NOMO-1 (cell line): ENCODE data around the gene ZFP92.

Experiments
- DNase-seq, 2 experiments: peaks; one replicate each; lab custom pipeline; 2025; ENCODE audit not compliant: unreplicated experiment in 2 of 2; lab: John Stamatoyannopoulos, UW

ZFP92 gene

DNA sequence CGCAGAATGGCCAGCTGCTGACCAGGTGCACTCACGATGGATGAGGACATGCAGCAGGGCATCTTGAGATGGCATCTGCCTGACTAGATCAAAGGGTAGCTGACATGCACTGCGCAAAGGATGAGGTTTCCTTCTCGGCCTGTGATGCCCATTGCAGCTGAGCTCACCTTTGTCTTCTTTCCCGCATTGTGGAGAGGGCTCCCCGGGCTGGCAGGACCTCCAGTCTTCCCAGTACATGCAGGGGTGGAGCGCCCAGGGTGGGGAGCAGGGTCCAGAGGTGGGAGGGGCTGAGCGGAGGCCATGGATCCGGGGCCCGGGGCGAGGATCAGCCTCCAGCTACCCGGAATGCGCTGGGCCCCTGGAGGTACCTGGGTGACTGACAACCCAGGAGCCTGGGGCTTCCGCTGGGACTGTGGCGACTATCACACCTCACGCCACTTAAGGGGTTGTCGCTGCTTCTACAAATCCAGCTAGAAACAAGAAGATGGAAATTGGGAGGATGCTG lies 22.6 kb downstream of the ZFP92 start:
- DNase-seq, result no peak

DNA sequence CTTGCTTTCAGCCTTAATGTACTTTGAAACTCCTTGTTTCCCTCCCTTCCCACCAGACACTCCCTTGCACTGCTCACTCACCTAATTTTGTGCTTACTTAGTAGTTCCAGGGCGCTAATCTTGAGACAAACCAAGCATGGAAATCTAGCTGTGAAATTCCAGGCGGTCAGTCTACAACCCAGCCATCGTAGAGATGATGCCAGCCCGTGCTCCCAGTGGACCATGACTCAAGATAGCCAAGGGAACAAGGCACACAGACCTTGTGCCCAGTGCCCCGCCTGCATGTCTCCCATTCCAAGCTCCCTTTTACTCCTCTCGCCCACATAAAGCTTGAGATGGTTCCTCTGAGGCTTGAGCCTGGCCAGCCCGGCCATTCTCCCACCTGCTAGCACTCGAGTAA lies 23.5 kb downstream of the ZFP92 start:
- DNase-seq, result no peak

DNA sequence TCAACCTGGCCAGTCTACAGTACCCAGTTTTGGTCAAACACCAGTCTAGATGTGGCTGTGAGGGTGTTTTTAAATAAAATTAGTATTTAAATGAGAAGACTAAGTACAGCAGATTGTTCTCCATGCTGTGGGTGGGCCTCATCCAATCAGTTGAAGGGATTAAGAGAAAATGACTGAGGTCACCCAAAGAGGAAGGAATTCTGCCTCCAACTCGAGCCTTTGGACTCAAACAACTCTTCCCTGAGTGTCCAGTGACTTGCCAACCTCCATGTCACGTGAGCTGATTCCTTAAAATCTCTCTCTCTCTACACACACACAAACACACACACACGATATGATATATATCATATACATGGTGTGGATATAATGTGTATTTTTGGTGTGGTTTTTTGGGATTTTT lies 24.6 kb downstream of the ZFP92 start:
- no peak for DNase-seq

DNA sequence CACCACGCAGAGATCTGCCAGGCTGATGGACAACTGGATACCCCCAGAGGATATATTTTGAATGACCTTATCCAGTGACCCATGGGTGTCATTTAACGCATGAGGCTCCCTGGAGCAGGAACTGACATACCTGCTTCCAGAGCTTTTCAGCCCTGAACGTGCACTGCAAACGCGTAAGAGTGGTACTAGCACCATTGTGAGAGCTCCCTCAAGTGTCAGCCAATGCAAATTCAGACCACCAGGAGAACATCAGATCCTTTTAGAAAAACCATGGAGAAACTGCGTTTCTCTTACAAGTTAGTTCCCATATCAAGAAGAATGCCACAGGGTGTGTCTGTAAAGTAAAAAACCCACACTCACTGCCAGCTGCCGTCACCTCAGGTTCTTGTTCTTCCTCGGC lies 27.3 kb downstream of the ZFP92 start:
- DNase-seq, result peak in 1 of 2 experiments; percentile 22

DNA sequence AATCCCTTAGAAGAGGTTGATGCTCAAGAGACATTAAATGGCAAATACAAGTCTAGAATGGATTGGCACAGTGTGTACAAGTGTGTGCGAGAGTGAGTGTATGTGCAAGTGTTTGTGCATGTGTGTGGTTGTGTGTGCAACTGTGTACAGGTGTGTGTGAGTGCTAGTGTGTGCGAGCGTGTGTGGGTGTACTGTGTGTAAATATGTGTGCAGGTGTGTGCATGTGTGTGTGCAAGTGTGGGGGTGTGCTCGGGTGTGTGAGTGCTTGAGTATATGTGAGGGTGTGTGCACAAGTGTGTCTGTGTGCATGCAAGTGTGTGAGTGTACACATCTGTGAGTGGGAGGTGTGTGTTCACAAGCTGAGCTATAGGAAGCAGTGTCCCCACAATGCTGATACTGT lies 28.7 kb downstream of the ZFP92 start:
- DNase-seq, result no peak

DNA sequence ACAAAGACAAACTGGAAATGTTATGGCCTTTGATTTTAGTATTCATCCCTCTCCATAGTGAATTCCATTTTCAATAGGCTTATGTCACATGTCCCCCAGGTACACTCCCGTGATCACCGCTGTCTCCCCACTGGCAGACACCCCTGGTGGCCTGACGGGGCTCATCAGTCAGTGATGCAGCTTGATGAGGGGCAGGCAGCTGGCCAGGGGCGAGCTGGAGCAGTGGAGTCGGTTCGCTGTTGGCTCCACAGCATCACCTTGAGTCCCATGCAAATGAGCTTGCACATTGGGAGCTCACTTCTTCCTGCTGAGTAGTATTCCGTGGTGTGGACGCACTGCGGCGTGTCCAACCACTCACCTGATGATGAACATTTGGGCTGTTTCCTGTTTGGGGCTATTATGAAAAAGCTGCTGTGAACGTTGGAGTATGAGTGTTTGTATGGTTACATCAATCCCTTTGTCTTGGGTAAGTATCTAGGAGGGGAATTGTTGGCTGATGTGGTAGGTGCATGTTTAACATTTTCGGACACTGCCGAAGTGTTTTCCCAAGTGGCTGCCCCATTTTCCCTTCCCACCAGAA lies 29.4 kb downstream of the ZFP92 start:
- no peak for DNase-seq

DNA sequence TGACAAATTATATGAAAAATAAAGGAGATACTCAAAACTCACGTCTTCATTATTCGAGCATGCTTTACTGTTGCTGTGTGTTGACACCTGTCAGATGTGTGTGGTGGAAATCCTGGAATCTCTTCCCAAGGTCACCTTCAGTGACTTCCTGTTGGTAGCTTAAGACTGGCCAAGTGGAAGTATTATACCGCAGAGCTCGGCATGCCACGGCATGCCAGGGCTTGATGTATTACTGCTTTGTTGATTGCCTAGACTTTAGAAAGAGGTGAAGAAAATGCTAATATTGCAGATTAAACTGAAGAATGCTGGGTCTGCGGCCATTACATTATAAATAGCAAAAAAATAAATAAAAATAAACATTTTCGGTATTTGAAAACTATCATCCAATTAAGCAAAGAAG lies 30.0 kb downstream of the ZFP92 start:
- no peak for DNase-seq

DNA sequence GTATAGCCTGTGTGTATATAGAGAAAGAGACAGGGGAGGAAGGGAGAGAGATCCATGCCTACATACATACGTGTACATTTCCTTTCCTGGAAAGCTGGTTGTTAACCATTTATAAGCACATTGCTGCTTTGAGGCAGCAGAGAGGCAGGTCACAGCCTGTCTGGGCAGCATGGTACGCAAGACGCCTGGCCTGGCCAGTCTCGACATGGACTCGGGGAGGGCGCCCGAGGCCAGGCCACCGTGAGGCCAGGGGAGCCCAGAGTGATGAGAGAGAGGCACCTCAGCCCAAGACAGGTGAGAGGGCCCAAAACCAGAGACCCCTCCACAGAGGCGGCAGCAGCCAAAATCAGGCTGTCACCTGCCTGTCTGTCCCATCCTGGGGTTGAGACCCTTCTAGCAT lies 30.7 kb downstream of the ZFP92 start:
- DNase-seq, result no peak

DNA sequence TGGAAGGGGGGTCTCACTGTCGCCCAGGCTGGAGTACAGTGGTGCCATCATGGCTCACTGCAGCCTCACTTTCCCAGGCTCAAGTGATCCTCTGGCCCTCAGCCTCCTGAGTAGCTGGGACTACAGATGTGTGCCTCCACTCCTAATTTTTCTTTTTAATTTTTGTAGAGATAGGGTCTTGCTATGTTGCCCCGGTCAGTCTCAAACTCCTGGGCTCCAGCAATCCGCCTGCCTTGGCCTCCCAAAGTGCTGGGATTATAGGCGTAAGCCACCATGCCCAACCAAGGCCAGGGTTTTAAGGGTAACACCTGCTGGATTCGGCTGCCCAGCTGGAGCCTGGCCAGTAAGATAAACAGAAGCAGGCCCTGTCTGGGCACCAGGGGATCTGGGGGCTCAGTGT lies 31.2 kb downstream of the ZFP92 start:
- DNase-seq, result no peak

DNA sequence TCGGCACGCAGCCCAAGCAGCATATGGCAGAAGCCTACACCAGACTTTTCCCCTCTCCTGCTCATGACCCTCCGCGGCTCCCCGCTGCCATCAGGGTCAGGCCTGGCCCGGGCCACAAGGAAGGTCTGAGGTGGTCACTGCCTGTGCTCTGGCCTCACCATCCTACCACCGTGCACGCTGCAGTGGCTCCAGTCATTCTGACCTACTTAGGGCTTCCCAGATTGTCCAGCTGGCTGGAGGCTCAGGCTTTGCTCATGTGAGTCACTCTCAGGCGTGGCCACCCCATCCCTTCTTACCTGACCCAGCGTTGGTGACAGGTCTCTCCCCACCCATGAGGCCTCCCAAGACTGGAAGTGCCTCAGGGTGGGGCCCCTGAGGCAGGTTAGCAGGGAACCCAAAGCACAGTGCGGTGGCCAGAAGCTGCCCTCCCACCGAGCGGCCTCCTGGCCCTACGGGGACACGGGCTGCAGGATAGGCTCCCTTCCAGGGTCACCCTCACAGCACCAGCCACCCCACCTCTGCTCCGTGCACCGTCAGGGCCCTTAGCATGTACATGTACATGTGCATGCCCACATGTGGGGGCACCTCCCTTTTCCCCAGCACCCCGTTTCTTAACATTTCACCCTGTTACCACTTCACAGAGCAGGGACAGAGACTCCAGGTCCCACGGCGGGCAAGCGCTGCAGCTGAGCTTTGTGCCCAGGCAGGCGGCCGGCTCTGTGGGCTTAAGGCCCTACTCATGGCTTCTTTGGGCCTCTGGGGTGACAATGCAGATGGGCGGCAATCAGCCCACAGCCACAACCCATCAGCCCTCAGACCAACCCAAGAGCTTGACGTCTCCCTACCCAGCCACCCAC lies 32.4 kb downstream of the ZFP92 start:
- DNase-seq, result no peak

DNA sequence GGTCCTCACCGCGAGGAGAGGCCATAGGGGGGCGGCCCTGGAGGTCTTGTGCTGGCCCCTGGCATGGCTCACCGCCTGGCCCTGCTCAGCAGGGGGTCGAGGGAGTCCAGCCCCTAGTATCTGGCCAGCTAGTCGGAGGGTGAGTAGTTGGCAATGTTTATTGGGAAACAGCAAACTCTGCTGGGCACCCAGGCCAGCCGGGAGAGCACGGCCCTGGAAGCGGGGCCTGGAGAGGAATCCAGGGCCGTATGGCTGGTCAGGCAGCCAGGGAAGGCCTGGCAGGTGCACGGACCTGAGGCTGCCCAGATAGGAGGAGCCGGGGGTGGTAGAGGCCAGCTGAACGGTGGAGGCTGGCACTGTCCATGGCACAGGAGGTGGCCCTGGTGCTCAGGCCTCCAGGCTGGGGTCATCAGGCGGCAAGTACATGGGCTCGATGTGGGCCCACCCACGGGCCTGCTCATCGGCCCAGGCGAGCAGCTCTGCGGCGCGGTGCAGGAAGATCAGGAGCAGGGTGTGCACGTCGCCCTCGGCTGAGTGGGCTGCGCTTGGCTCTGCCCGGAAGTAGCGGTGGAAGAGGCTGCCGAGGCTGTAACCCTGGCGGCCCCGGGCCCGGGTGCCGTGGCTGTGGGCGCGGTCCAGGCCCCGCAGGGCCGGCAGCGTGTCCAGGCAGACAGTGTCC lies 33.2 kb downstream of the ZFP92 start:
- DNase-seq, result no peak

DNA sequence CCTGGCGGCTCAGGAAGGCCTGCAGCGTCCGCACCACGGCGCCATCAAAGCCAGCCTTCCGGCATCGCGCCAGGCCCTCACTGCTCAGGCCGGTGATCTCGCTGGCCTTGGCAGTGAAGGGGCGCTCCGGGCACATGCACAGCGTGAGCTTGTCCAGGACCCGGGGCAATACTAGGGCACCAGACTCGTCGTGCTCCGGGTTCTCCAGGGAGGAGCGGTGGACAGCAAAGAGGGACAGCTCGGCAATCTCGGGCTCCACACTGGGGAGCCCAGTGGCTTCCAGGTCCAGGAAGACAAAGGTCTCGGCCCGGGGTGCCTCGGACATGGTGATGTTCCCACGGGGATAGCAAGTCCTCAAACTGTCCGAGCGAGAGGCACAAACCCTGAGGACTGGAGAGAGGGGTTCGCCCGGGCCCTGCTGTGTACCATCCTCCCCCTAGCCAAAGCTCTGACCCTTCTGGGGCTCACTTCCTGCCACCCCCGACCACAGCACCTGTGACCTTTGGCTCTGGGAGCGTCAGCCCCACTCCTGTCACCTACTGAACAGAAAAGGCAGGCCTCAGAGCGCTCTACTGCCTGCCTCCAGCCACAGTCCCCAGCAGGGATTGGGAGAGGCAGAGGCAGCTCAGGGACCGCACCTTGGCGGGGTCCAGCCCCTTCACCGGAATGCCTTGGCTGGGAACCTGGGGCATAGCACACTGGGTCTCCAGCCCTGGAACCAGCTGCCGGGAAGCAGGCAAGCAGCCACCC lies 34.0 kb downstream of the ZFP92 start:
- DNase-seq, result no peak

DNA sequence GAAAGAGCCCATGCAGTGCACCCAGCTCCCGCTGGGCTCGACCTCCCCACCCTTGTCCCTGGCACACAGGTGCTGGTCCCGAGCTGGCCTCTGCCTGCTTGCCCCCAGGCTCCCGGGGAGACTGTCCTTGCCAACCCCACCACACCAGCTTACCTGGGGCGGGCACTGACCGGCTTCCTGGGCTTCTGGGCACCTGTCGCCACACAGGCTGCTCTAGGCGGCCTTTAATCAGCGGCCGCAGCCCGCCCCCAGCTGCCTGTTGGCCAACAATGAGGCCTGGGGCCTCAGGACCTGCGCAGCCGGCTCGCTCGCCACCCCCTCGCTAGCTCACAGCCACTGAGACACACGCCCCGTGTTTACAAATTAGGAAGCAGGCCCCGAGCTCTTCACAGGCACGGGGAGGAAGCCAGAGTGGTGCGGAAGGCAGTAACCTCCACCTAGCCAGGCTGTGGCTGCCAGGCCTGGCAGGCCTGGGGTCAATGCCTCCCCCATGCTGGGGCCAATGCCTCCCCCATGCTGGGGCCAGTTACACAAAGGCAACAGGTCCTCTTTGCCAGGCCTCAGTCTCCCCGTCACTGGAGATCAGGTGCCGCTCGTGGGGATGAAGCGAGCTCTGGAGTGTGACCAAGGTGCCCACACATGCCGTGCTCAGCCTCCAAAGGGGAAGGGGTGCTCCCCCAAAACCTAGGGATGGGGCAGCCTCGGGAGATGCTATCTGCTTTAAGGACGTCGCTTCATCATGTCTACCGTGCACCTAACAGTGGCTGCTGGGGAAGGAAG lies 34.8 kb downstream of the ZFP92 start, which contains the start of gene TREX2:
Gene TREX2 (minus strand): TSS at position 201 of the 780 bp plus-strand sequence. CDS start 626 bp downstream, outside the sequence.
- no peak for DNase-seq

DNA sequence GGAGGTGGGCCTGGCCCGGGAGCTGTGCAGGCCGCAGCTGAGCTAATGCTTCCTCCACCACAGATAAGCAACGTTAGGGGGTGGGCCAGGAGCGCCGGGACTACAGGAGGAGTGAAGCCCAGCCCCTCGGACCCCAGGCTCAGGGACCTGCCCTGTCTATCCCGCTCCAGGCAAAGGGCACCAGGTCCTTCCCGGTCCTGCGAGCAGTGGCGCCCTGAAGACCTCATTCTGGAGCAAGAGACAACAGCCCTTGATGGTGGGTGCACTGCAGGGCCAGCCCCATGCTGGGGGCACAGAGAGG lies 35.3 kb downstream of the ZFP92 start:
- DNase-seq, result no peak

DNA sequence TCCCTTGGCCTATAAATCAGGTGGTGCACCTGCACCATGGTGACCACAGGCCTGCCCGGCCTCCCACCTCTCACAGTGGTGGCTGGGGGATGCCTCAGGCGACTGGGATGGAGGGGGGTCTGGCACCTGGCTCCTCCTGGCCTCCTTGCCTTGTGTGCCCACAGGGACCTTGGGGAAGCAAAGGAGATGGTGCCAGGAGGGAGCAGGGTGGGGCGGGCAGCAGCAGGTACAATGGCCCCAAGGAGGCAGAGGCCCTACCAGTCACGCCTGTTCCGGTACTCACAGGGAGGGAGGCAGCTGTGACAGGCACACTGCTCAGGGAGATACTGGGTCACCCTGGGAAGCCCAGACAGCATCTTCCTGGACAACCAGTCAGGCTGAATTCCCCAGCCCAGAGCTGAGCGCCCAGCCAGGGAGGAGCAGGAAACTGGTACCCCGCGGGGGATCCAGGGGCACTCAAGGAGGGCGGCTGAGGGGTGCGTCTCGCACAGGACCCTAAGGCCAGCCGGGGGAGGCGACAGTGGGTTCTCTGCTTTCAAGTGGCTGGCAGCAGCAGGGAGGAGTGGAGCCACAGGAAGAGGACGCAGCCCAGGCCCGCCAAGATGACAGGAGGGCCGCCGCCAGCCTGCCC lies 35.8 kb downstream of the ZFP92 start:
- no peak for DNase-seq

DNA sequence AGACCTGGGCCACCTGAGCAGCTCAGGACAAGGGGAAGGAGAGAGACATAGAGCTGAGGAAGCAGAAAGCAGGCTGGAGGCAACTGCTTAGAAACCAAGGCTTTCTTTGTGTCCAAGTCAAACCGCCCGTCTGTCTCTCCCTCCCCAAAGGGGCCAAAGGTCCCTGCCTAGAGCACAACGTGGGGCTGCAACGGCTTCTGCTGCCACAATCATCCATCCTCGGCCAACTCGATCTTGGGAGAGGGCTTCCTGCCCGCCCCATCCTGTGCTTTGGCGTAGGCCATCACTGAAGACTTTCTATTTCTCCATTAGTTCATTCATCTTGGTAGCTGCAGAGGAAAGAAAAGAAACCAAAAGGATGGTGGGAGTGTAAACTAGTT lies 36.3 kb downstream of the ZFP92 start:
- DNase-seq, result no peak

DNA sequence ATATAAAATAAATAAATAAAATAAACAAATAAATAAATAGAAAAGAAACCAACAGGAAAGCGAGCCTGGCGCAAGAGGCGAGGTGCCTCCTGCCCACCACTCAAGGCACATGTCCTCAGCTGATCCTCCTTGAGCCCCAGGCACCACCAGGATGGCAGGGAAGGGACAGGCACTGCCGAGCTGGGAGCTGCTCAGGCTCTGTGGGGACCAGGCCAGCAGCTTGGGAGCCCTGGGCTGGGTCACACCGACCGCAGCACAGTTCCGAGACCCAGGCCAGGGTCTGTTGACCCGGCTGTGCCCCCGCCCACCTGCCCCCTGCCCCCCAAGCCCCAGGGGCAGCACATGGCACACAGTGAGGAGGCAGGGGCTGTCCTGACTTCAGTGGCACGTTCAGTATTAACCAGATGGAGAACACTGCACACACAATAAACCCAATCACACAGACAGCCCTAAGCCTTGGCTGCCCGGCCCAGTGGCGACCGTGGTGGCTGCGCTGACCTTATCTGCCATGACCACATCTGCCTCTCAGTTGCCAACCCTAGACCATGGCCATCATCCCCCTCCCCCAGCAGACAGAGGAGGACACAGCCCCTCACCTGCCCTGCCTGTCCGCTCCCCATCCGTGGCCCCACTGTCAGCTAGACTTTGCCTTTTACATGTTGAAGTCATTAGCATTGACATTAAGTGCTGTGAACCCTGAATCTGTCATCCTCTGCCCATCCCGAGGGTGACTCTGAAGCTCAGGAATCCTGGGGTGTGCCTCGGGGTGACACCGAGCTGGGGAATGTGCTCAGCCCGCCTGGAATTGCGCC lies 37.5 kb downstream of the ZFP92 start:
- DNase-seq, result no peak

DNA sequence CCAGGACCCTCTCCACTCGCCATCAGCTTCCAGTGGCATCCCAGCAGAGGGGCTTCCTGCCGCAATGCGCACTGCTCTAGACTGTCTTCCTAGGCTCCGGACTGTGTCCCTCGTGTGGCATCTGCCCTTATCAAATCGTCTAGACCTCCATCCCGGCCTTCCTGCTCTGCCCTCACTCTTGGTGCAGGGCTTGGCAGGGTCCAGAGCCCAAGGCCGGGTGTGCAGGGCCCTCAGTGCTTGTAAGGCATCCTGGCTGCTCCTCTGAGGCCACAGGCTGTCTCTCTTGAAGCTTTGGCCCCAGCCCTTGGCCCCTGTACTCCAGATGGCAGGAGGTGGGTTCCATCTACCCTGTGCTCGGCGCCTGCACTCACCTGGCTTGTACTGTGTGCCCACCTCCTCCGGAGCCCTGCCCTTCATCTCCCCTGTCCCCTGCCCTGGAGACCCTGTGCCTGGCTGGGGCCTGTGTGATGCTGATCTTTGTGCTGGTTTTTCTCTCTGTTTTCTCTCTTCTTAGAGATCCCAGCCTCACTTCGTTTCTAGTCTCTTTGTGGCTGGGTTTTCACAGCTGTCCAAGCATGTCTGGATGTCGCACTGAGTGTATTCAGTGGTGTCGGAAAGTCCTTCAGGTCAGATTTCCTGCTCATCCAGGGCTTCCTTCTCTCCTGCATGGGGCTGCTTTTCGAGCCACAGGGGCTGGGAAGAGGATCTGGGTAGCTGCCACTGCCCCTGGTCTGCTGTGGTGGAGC lies 38.3 kb downstream of the ZFP92 start:
- DNase-seq, result no peak
